Thyroid gland (tissue), 4 donors: ENCODE data around the gene RFTN2.

Source experiments
- CTCF ChIP-seq, 6 experiments: fragments of 200-600 bp in 3 of 6; fragments of 450-650 bp in 3 of 6; sonication (generic) in 3 of 6; IDR thresholded peaks; one replicate each; pipeline ENCODE4 v1.5.1; 2016 to 2019; ENCODE audit warnings: antibody characterized with exemption in 6 of 6, mild to moderate bottlenecking in 2 of 6, inconsistent platforms in 1 of 6, moderate library complexity in 1 of 6
- POLR2A ChIP-seq, 2 donors: fragments of 450-650 bp; IDR thresholded peaks; one replicate each; pipeline ENCODE4 v1.6.1; 2017; ENCODE audit warnings: antibody characterized with exemption in 2 of 2, mild to moderate bottlenecking in 2 of 2, moderate library complexity in 1 of 2

- TF ChIP-seq CTCF (IDR thresholded peaks at IDR 0.05) (no peak), POLR2A (IDR thresholded peaks at IDR 0.05) (no peak)
These were observed 75.1 kb downstream of the RFTN2 start for GRCh38 chr2:197600306-197600705.
